Ascending aorta (tissue), 2 donors: ENCODE measurements around the gene RIPK3. TPM values are rescaled to one million over a fixed set of nuclear protein-coding genes. Genes with fewer than 3 reads are reported as not detected.
"Not testable (repeated sequence)": the region's sequence is repeated elsewhere in the genome, so short reads cannot be mapped to it uniquely, and the experiment has no call there.

Experiments used
- DNase-seq, 2 donors: peaks; one replicate each; pipeline ENCODE4 v3.0.0-alpha.2; 2019; ENCODE audit warnings: low spot score in 2 of 2
- H3K27ac ChIP-seq, 2 donors: fragments of 200-600 bp; sonication (generic); one replicate each; pipeline ENCODE4 v1.5.1; 2016 to 2017; ENCODE audit warnings: mild to moderate bottlenecking in 1 of 2
- H3K27me3 ChIP-seq: fragments of 200-600 bp; sonication (generic); one replicate; pipeline ENCODE4 v1.5.1; 2017
- H3K36me3 ChIP-seq, 2 donors: fragments of 200-600 bp; sonication (generic); one replicate each; pipeline ENCODE4 v1.5.1; 2016
- H3K4me1 ChIP-seq, 2 donors: fragments of 200-600 bp; sonication (generic); one replicate each; pipeline ENCODE4 v1.5.1; 2016 to 2017; ENCODE audit warnings: mild to moderate bottlenecking in 1 of 2
- H3K4me3 ChIP-seq, 2 donors: fragments of 200-600 bp; sonication (generic); one replicate each; pipeline ENCODE4 v1.5.1; 2016 to 2017; ENCODE audit warnings: mild to moderate bottlenecking in 1 of 2
- H3K9me3 ChIP-seq, 2 donors: fragments of 200-600 bp; sonication (generic); one replicate each; pipeline ENCODE4 v1.5.1; 2016
- CTCF ChIP-seq, 3 experiments: fragments of 200-600 bp in 2 of 3; fragments of 450-650 bp in 1 of 3; sonication (generic) in 2 of 3; IDR thresholded peaks; one replicate each; pipeline ENCODE4 v1.5.1; 2016 to 2019; ENCODE audit warnings: antibody characterized with exemption in 3 of 3, mild to moderate bottlenecking in 1 of 3, moderate library complexity in 1 of 3
- intact Hi-C: fragments of 100-400 bp; cut with DNase I; formaldehyde crosslinking; loops from one replicate; pipeline ENCODE4 v1.15.1; 2023
- total RNA-seq: library from RNA; depleted of rRNA; stranded (reverse); fragments of >200 nt; gene quantifications from one replicate; pipeline ENCODE4 v1.1.0, GENCODE V29; 2016

RIPK3 gene
- total RNA-seq, 1 donor from 2014 or later, result 2.3 TPM

- no peak for DNase-seq
- Histone ChIP-seq H3K27ac (no peak overlapping the region), H3K9me3 (no peaks in the 10 kb centered on the region), H3K27me3 (peaks cover 12% of the 10 kb centered on the region), H3K36me3 (no peaks in the 10 kb centered on the region), H3K4me3 (peak overlapping the region in 1 of 2 donors; percentile 42), H3K4me1 (peaks cover 7 to 20% of the 10 kb centered on the region in 2 donors)
- no peak for TF ChIP-seq CTCF (IDR thresholded peaks at IDR 0.05)
- intact Hi-C loops, result loop anchor here (1.0 to 2.0 kb wide), 2 partner anchors 35 to 88 kb away; no protein-coding TSS in a partner anchor
These were observed 8.0 kb downstream of the RIPK3 start for GRCh38 chr14:24331731-24332267.

GRCh38 chr14:24330973-24331674 is 8.7 kb downstream of the RIPK3 start:
- Histone ChIP-seq H3K4me1 (peaks cover 7 to 20% of the 10 kb centered on the region in 2 donors), H3K9me3 (no peaks in the 10 kb centered on the region), H3K4me3 (no peak overlapping the region), H3K27ac (no peak overlapping the region), H3K27me3 (peaks cover 12% of the 10 kb centered on the region), H3K36me3 (no peaks in the 10 kb centered on the region)
- DNase-seq, result no peak
- intact Hi-C loops, result no loop called here
- no peak for TF ChIP-seq CTCF (IDR thresholded peaks at IDR 0.05)

- no peaks in the 10 kb centered on the region for H3K36me3 ChIP-seq
- no peak overlapping the region for H3K4me3 ChIP-seq
- H3K27ac ChIP-seq, result no peak overlapping the region
- peak; percentile 70 to 84 for DNase-seq
- H3K4me1 ChIP-seq, result peaks cover 5 to 19% of the 10 kb centered on the region in 2 donors
- H3K9me3 ChIP-seq, result no peaks in the 10 kb centered on the region
- H3K27me3 ChIP-seq, result peaks cover 9% of the 10 kb centered on the region
- intact Hi-C loops, result no loop called here
- TF ChIP-seq CTCF (IDR thresholded peaks at IDR 0.05), result no peak
These were observed 10.1 kb downstream of the RIPK3 start for GRCh38 chr14:24329736-24330135.

- H3K27ac ChIP-seq, result no peak overlapping the region
- peaks cover 0 to 14% of the 10 kb centered on the region in 2 donors for H3K4me1 ChIP-seq
- no peaks in the 10 kb centered on the region for H3K9me3 ChIP-seq
- TF ChIP-seq CTCF (IDR thresholded peaks at IDR 0.05), result no peak
- H3K36me3 ChIP-seq, result no peaks in the 10 kb centered on the region
- no peak overlapping the region for H3K4me3 ChIP-seq
- H3K27me3 ChIP-seq, result peaks cover 3% of the 10 kb centered on the region
- intact Hi-C loops, result no loop called here
- no peak for DNase-seq
These were observed 10.6 kb downstream of the RIPK3 start for GRCh38 chr14:24329073-24329663.

- peak; percentile 57 to 70 (median 60) for TF ChIP-seq CTCF (IDR thresholded peaks at IDR 0.05)
- intact Hi-C loops, H3K4me3 ChIP-seq, H3K9me3 ChIP-seq, H3K27me3 ChIP-seq, H3K4me1 ChIP-seq, H3K36me3 ChIP-seq, H3K27ac ChIP-seq: not testable (repeated sequence)
- peak in 1 of 2 donors; percentile 80 for DNase-seq
These were observed 11.9 kb downstream of the RIPK3 start for GRCh38 chr14:24327914-24328313.
